Stomach smooth muscle (tissue), 2 donors: ENCODE measurements around the gene ISCA1.

ENCODE experiments used
- H3K27ac ChIP-seq: one replicate; pipeline ENCODE4 v1.7.0; 2013; ENCODE audit warnings: mild to moderate bottlenecking, low read length, inconsistent platforms
- H3K27me3 ChIP-seq, 2 donors: one replicate each; pipeline ENCODE4 v1.7.0; 2013; ENCODE audit warnings: low read length in 2 of 2; ENCODE audit not compliant: insufficient read depth in 2 of 2, control insufficient read depth in 1 of 2
- H3K36me3 ChIP-seq, 2 donors: one replicate each; pipeline ENCODE4 v1.7.0; 2013; ENCODE audit warnings: low read length in 2 of 2; ENCODE audit not compliant: control insufficient read depth in 2 of 2, insufficient read depth in 2 of 2
- H3K4me1 ChIP-seq: one replicate; pipeline ENCODE4 v1.7.0; 2013; ENCODE audit warnings: low read length; ENCODE audit not compliant: control insufficient read depth, insufficient read depth
- H3K4me3 ChIP-seq, 2 donors: one replicate each; pipeline ENCODE4 v1.7.0; 2013; ENCODE audit warnings: low read length in 2 of 2
- H3K9ac ChIP-seq, 2 donors: one replicate each; pipeline ENCODE4 v1.7.0; 2013; ENCODE audit warnings: low read length in 2 of 2, mild to moderate bottlenecking in 1 of 2
- H3K9me3 ChIP-seq, 2 donors: one replicate each; pipeline ENCODE4 v1.7.0; 2013; ENCODE audit warnings: low read length in 2 of 2; ENCODE audit not compliant: control insufficient read depth in 2 of 2
- donor health status: healthy.
- donor health status: Pancreatic carcinoma.

The ISCA1 gene

DNA sequence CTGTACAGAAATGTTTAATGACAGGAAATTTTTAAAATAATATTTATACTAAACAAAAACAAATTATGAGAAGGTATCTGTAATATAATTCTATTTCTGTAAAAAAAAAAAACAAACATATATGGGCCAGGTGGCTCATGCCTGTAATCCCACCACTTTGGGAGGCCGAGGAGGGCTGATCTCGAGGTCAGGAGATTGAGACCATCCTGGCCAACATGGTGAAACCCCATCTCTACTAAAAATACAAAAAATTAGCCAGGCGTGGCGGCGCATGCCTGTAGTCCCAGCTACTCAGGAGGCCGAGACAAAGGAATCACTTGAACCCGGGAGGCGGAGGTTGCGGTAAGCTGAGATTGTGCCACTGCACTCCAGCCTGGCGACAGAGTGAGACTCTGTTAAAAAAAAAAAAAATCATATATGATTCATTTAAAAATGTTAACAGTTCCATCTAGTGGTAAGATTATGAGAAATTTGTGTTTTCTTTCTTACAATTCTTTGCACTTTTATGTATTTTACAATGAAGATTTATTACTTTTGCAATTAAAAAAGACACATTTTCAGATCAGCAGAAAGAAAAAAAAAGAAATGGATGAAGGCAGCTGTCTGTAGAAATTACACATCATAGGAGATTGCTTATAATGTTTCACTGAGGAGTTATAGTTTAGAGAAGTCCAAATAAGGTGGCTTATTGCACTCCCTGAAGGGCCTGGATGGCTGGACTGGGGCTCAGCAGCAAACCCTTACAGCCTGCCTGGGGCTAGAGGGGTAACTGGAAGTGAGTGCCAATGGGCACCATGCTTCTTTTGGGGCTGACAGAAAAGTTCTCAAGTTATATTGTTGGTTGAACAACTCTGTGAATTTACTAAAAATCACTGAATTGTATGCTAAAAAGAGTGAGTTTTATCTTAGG lies 43.2 kb downstream of the ISCA1 start:
- Histone ChIP-seq H3K4me1 (peaks cover 5% of the 10 kb centered on the region), H3K27me3 (no peaks in the 10 kb centered on the region), H3K27ac (no peak overlapping the region), H3K9ac (no peak overlapping the region), H3K36me3 (no peaks in the 10 kb centered on the region), H3K4me3 (no peak overlapping the region), H3K9me3 (no peaks in the 10 kb centered on the region)

DNA sequence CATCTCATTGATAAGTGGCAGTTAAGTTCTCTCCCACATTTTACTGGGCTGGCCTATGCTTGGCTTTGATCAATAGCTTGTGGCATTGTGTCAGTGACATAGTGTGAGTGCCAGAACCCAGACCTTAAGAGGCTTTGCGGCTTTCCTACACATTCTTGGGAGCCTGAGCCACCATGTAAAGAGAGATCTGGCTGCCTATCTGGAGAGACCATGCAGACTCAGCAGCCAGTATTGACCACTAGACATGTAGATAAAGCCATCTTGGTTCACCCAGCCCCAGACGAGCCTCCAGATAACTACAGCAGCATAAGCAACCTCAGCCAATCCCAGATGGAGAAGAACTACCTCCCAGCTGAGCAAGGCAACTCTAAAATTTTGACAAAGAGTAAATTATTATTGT lies 51.5 kb downstream of the ISCA1 start:
- Histone ChIP-seq H3K27me3 (no peaks in the 10 kb centered on the region), H3K27ac (no peak overlapping the region), H3K4me3 (no peak overlapping the region), H3K9ac (no peak overlapping the region), H3K36me3 (no peaks in the 10 kb centered on the region), H3K4me1 (no peaks in the 10 kb centered on the region), H3K9me3 (no peaks in the 10 kb centered on the region)

DNA sequence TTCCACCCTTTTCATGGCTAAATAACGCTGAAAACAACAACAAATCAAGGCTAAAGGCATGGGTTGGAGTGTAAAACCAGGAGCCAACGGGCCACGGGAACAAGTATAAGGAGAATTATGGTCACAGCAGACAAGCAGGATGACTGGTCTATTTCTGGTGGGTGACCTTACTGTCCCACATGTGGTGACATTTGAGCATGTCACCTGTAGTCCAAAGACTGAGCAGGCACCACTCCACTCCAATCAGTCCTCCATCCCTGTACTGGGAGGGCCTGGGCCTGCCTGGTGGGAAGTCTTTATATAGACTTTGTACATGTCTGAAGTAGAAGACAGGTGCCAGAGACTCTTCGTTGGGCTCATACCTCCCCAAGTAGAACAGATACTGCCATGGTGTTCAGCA lies 59.7 kb downstream of the ISCA1 start:
- no peak overlapping the region for H3K4me3 ChIP-seq
- H3K36me3 ChIP-seq: no peaks in the 10 kb centered on the region
- H3K9me3 ChIP-seq: no peaks in the 10 kb centered on the region
- H3K27ac ChIP-seq: no peak overlapping the region
- no peak overlapping the region for H3K9ac ChIP-seq
- no peaks in the 10 kb centered on the region for H3K27me3 ChIP-seq
- no peaks in the 10 kb centered on the region for H3K4me1 ChIP-seq

DNA sequence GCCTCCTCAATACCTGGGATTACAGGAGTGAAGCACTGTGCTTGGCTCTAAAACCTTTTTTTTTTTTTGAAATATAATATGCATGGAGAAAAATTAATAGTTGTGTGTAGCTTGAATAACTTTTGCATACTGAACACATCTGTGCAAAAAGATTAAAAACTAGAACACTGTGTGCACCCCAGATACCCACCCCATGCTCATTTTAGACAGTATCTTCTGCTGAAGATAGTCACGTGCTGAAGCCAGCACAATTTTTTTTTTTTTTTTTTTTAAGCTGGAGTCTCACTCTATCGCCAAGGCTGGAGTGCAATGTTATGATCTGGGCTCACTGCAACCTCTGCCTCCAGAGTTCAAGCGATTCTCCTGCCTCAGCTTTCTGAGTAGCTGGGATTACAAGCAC lies 62.7 kb downstream of the ISCA1 start:
- H3K27ac ChIP-seq: no peak overlapping the region
- H3K4me1 ChIP-seq: no peaks in the 10 kb centered on the region
- H3K9ac ChIP-seq: no peak overlapping the region
- no peaks in the 10 kb centered on the region for H3K36me3 ChIP-seq
- H3K9me3 ChIP-seq: no peaks in the 10 kb centered on the region
- no peak overlapping the region for H3K4me3 ChIP-seq
- H3K27me3 ChIP-seq: no peaks in the 10 kb centered on the region

DNA sequence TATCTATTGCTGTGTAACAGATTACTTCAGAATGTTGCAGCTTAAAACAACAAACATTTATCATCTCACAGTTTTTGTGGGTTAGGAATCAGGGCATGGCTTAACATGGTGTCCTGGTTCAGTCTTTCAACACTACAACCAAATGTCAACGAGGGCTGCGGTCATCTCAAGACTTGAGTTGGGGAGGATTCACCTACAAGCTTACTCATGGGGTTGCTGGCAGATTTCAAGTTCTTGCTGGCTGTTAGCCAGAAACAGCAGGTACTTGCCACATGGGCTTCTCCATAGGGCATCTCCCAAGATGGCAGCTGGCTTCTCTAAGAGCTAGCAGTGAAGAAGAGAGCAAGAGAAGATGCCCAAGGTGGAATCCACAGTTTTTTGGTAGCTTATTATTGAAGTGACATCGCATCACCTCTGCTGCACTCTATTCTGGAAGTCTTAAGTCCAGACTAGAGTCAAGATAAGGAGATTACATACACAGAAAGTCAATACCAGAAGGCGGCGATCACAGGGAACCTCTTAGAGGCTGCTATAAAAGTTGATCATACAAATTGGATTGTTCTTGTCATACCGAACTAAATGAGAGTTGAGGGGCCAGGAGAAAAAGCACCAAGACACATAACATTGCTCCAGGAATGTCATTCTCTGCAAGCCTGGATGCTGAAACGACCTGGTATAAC lies 65.1 kb downstream of the ISCA1 start:
- Histone ChIP-seq H3K9ac (no peak overlapping the region), H3K4me3 (no peak overlapping the region), H3K36me3 (no peaks in the 10 kb centered on the region), H3K4me1 (no peaks in the 10 kb centered on the region), H3K9me3 (no peaks in the 10 kb centered on the region), H3K27ac (no peak overlapping the region), H3K27me3 (no peaks in the 10 kb centered on the region)
